Measurements from ENCODE around the gene DAD1.

The DAD1 gene

DNA sequence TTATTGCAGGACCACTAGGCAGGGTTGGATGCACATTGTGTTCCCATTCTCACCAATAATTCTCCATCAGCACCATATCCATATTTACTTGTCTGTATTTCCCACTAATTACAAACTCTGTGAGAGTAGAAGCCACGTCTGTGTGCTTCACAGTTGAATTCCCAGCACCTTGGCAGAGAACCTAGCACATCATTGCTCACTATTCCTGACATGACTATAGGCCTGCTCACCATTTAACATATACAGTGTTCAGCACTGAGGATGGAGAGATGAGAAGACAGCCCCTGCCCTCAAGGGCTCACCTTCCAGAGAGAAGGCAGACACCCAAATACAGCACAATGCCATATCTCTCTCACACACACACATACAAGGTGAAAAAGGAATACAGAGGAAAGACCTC lies 5.0 kb downstream of the DAD1 start:
- Histone ChIP-seq H3K4me1 (ENCODE audit: control insufficient read depth in 1 of 2, insufficient read depth in 2 of 2, low read length in 2 of 2) (peaks cover 14 to 25% of the 10 kb centered on the region in 2 donors), H3K36me3 (ENCODE audit: control insufficient read depth in 1 of 2, insufficient read depth in 2 of 2, low read length in 2 of 2) (no peaks in the 10 kb centered on the region), H3K27ac (ENCODE audit: low read length) (no peak overlapping the region), H3K27me3 (ENCODE audit: low read depth, low read length) (no peaks in the 10 kb centered on the region), H3K9me3 (ENCODE audit: control insufficient read depth in 1 of 2, low read length in 2 of 2) (no peaks in the 10 kb centered on the region), H3K4me3 (ENCODE audit: low read depth in 1 of 2, low read length in 2 of 2) (no peak overlapping the region)

DNA sequence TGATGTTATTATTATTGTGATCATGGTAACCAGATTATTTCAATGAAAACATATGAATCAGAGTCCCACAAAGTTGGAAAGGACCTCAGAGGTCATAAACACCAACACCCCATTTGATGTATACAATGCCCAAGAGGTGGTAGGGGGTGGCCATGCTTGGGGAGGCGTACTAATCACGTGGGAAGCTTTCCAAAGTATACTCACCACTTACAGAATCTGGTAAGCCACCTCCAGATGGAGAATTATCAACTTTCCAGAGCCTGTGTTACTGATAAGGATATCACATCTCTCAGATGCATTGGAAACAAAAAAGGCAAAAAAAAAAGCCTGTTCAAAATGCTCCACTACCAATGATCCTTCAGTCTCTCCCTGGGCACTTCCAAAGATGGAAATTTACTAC lies 8.4 kb downstream of the DAD1 start:
- no peak overlapping the region for H3K27ac ChIP-seq (ENCODE audit: low read length)
- H3K9me3 ChIP-seq (ENCODE audit: control insufficient read depth in 1 of 2, low read length in 2 of 2): no peaks in the 10 kb centered on the region
- no peaks in the 10 kb centered on the region for H3K27me3 ChIP-seq (ENCODE audit: low read depth, low read length)
- H3K36me3 ChIP-seq (ENCODE audit: control insufficient read depth in 1 of 2, insufficient read depth in 2 of 2, low read length in 2 of 2): no peaks in the 10 kb centered on the region
- H3K4me3 ChIP-seq (ENCODE audit: low read depth in 1 of 2, low read length in 2 of 2): no peak overlapping the region
- peaks cover 0 to 4% of the 10 kb centered on the region in 2 donors for H3K4me1 ChIP-seq (ENCODE audit: control insufficient read depth in 1 of 2, insufficient read depth in 2 of 2, low read length in 2 of 2)

DNA sequence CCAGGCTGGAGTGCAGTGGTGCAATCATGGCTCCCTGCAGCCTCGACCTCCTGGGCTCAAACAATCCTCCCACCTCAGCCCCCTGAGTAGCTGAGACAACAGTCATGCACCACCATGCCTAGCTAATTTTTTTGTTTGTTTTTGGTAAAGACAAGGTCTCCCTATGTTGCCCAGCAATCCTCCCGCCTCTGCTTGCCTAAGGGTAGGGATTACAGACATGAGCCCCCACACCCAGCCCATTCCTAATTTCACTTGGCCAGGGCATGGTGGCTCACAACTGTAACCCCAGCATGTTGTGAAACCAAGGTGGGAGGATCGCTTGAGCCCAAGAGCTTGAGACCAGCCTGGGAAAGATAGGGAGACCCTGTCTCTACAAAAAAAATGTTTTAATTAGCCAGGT lies 9.1 kb downstream of the DAD1 start:
- Histone ChIP-seq H3K27ac (ENCODE audit: low read length) (no peak overlapping the region), H3K27me3 (ENCODE audit: low read depth, low read length) (no peaks in the 10 kb centered on the region), H3K9me3 (ENCODE audit: control insufficient read depth in 1 of 2, low read length in 2 of 2) (no peaks in the 10 kb centered on the region), H3K4me1 (ENCODE audit: control insufficient read depth in 1 of 2, insufficient read depth in 2 of 2, low read length in 2 of 2) (no peaks in the 10 kb centered on the region), H3K4me3 (ENCODE audit: low read depth in 1 of 2, low read length in 2 of 2) (no peak overlapping the region), H3K36me3 (ENCODE audit: control insufficient read depth in 1 of 2, insufficient read depth in 2 of 2, low read length in 2 of 2) (peaks cover 1% of the 10 kb centered on the region in 2 donors)

DNA sequence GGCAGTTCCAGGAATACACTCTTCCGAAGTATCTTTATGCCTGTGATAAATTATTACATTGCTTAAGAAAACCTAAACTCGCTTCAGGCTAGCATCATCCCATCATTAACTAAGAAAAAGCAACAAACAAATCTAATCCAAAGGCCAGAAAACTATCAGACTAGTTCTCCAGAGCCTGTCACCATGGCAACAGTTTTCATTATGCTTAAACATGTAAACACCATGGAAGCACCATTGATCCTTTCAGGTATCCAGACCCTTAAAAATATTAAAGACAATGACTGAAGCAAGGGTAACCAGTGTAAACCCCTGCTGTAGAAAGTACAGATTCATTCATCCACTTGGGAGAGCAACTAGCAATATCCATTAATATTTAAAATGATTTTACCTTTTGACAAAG lies 9.8 kb downstream of the DAD1 start:
- Histone ChIP-seq H3K4me1 (ENCODE audit: control insufficient read depth in 1 of 2, insufficient read depth in 2 of 2, low read length in 2 of 2) (no peaks in the 10 kb centered on the region), H3K27me3 (ENCODE audit: low read depth, low read length) (no peaks in the 10 kb centered on the region), H3K4me3 (ENCODE audit: low read depth in 1 of 2, low read length in 2 of 2) (no peak overlapping the region), H3K36me3 (ENCODE audit: control insufficient read depth in 1 of 2, insufficient read depth in 2 of 2, low read length in 2 of 2) (peaks cover 8% of the 10 kb centered on the region in 2 donors), H3K27ac (ENCODE audit: low read length) (no peak overlapping the region), H3K9me3 (ENCODE audit: control insufficient read depth in 1 of 2, low read length in 2 of 2) (no peaks in the 10 kb centered on the region)

DNA sequence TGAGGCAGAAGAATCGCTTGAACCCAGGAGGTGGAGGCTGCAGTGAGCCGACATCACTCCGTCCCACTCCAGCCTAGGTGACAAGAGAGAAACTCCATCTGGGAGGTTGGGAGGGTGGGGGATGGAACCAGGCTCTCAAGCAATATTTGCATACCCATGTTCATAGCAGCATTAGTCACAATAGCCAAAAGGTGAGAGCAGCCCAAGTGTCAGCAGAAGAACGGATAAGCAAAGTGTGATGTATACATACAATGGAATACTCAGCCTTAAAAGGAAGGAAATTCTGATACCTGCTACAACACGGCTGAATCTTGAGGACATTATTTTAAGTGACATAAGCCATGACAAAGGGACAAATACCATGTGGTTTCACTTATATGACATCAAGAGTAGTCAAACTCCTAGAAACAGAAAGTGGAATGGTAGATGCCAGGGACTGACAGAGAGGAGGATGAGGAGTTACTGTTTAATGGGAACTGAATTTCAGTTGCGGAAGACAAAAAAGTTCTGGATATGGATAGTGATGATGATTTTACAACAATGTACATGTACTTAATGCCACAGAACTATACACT lies 11.6 kb downstream of the DAD1 start:
- Histone ChIP-seq H3K4me1 (ENCODE audit: control insufficient read depth in 1 of 2, insufficient read depth in 2 of 2, low read length in 2 of 2) (no peaks in the 10 kb centered on the region), H3K36me3 (ENCODE audit: control insufficient read depth in 1 of 2, insufficient read depth in 2 of 2, low read length in 2 of 2) (peaks cover 14 to 22% of the 10 kb centered on the region in 2 donors), H3K9me3 (ENCODE audit: control insufficient read depth in 1 of 2, low read length in 2 of 2) (no peaks in the 10 kb centered on the region), H3K4me3 (ENCODE audit: low read depth in 1 of 2, low read length in 2 of 2) (no peak overlapping the region), H3K27me3 (ENCODE audit: low read depth, low read length) (no peaks in the 10 kb centered on the region), H3K27ac (ENCODE audit: low read length) (no peak overlapping the region)

DNA sequence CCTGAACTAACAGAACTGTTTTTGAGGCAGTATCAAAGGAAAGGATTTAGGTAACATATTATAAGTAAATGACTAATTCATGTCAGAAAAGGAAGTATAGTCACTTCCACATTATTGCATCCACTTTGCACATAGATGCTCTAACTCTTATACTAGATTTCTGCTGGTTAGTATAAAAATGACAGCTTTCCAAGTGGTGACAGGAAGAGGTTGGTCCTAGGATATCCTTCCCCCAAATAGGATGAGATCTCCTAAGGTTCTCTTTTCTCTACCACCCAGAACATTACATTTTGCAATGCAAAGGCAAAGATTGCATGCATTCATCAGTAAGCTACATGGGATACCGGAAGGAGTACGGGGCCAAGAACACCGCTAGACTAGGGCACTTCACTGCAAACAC lies 15.2 kb downstream of the DAD1 start:
- Histone ChIP-seq H3K9me3 (ENCODE audit: control insufficient read depth in 1 of 2, low read length in 2 of 2) (no peaks in the 10 kb centered on the region), H3K36me3 (ENCODE audit: control insufficient read depth in 1 of 2, insufficient read depth in 2 of 2, low read length in 2 of 2) (peaks cover 27 to 28% of the 10 kb centered on the region in 2 donors), H3K27me3 (ENCODE audit: low read depth, low read length) (no peaks in the 10 kb centered on the region), H3K4me1 (ENCODE audit: control insufficient read depth in 1 of 2, insufficient read depth in 2 of 2, low read length in 2 of 2) (peaks cover 0 to 5% of the 10 kb centered on the region in 2 donors), H3K27ac (ENCODE audit: low read length) (no peak overlapping the region), H3K4me3 (ENCODE audit: low read depth in 1 of 2, low read length in 2 of 2) (no peak overlapping the region)

DNA sequence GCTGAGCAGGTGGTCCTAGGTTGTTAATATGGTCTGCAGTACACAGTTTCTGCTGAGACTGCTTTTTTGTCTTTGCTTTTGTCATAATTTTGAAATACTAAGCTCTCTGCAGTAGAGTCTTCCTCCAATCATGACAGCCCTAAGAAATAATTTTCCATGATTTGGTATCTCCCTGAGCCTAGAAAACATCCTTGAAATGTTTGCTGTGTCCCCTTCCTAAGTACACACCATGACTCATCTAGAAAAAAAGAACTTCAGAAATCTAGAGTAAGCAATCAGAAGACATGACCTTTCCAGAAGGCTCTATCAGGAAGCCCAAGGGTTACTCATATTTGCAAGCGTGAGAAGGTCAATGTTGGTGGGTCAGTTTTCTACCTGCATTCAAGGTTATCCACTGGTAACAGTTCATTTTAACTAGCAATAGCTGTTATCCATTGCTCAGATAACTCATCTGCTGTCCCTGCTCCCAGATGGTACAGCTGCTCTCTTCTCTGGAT lies 16.4 kb downstream of the DAD1 start:
- Histone ChIP-seq H3K27me3 (ENCODE audit: low read depth, low read length) (no peaks in the 10 kb centered on the region), H3K4me1 (ENCODE audit: control insufficient read depth in 1 of 2, insufficient read depth in 2 of 2, low read length in 2 of 2) (peaks cover 0 to 5% of the 10 kb centered on the region in 2 donors), H3K36me3 (ENCODE audit: control insufficient read depth in 1 of 2, insufficient read depth in 2 of 2, low read length in 2 of 2) (peaks cover 27 to 28% of the 10 kb centered on the region in 2 donors), H3K4me3 (ENCODE audit: low read depth in 1 of 2, low read length in 2 of 2) (no peak overlapping the region), H3K27ac (ENCODE audit: low read length) (no peak overlapping the region), H3K9me3 (ENCODE audit: control insufficient read depth in 1 of 2, low read length in 2 of 2) (no peaks in the 10 kb centered on the region)

DNA sequence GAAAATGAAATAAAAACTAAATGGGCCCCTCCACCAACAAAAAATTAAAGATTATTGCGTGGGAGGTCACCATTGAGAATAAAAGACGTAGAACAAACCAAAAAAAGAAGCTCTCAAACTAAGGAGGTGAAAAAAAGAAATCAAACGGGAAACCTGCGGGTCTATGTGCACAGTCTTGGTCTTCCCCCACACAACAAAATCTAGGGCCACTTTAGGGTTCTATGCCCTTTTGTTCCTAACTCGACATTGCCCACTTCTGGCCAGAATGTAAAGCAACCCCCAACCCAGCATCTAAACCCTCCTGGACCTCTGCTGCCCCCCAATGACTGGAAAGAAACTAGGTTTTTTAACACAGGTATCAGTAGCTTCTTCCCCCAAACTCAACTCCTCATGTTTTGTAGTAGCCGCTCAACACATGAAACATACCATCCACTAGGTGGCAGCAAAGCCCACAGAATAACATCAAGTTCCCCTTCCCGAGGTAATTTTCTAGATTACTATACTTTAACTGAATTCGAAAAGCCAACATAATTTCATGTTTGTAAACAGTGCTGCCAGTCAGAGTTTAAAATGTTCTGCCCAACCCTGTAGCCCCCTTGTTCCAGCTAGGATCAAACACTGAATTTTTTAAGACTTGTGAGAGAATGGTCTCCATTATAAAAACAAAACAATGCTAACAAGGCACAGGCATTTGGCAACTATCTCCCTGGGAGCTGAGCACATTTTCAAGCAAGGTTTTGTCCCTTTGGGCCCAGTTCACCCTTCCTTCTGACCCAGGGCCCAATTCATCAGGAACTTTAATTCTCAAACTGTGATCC lies 18.7 kb downstream of the DAD1 start:
- H3K9me3 ChIP-seq (ENCODE audit: control insufficient read depth in 1 of 2, low read length in 2 of 2): no peaks in the 10 kb centered on the region
- H3K27ac ChIP-seq (ENCODE audit: low read length): peak overlapping the region; percentile 20
- no peaks in the 10 kb centered on the region for H3K27me3 ChIP-seq (ENCODE audit: low read depth, low read length)
- H3K4me1 ChIP-seq (ENCODE audit: control insufficient read depth in 1 of 2, insufficient read depth in 2 of 2, low read length in 2 of 2): peaks cover 0 to 5% of the 10 kb centered on the region in 2 donors
- peaks cover 27 to 28% of the 10 kb centered on the region in 2 donors for H3K36me3 ChIP-seq (ENCODE audit: control insufficient read depth in 1 of 2, insufficient read depth in 2 of 2, low read length in 2 of 2)
- H3K4me3 ChIP-seq (ENCODE audit: low read depth in 1 of 2, low read length in 2 of 2): no peak overlapping the region

DNA sequence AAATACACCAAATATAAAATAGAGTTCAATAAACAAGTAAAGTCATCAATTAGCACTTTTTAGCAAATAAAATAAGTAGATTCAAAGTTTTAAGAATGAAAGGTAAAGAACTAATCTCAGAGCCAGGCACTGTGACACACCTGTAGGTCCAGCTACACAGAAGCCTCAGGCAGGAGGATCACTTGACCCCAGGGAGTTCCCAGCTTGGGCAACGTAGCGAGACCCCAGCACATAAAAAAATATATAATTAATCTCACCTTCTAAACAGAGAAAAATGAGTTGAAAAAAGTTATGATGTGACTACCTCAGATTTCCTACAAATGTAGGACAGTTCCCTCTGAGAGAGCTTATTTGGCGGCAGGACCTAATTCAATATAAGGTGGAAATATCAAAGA lies 19.3 kb downstream of the DAD1 start:
- H3K27me3 ChIP-seq (ENCODE audit: low read depth, low read length): no peaks in the 10 kb centered on the region
- H3K36me3 ChIP-seq (ENCODE audit: control insufficient read depth in 1 of 2, insufficient read depth in 2 of 2, low read length in 2 of 2): peaks cover 25 to 30% of the 10 kb centered on the region in 2 donors
- H3K27ac ChIP-seq (ENCODE audit: low read length): peak overlapping the region; percentile 20
- no peaks in the 10 kb centered on the region for H3K9me3 ChIP-seq (ENCODE audit: control insufficient read depth in 1 of 2, low read length in 2 of 2)
- H3K4me1 ChIP-seq (ENCODE audit: control insufficient read depth in 1 of 2, insufficient read depth in 2 of 2, low read length in 2 of 2): peaks cover 0 to 5% of the 10 kb centered on the region in 2 donors
- H3K4me3 ChIP-seq (ENCODE audit: low read depth in 1 of 2, low read length in 2 of 2): no peak overlapping the region

DNA sequence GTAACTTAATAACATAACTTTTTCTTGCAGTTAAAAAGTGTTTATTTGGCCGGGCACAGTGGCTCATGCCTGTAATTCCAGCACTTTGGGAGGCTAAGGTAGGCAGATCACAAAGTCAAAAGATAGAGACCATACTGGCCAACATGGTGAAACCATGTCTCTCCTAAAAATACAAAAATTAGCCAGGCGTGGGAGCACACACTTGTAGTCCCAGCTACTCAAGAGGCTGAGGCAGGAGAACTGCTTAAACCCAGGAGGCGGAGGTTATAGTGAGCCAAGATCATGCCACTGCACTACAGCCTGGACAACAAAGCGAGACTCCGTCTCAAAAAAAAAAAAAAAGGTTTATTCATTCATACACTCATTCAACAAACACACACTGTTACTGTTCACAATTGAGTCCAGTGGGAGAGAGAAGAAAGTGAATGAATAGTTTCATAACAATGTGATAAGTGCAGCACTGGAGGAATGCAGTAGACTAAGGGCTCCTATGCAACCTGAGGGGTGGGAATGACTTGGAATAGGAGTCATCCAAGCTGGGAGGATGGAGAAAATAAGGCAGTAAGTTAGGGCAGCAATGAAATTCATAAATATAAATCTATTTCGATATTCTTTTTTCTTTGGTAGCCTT lies 19.8 kb downstream of the DAD1 start:
- H3K4me3 ChIP-seq (ENCODE audit: low read depth in 1 of 2, low read length in 2 of 2): no peak overlapping the region
- peaks cover 20 to 30% of the 10 kb centered on the region in 2 donors for H3K36me3 ChIP-seq (ENCODE audit: control insufficient read depth in 1 of 2, insufficient read depth in 2 of 2, low read length in 2 of 2)
- no peaks in the 10 kb centered on the region for H3K27me3 ChIP-seq (ENCODE audit: low read depth, low read length)
- H3K9me3 ChIP-seq (ENCODE audit: control insufficient read depth in 1 of 2, low read length in 2 of 2): no peaks in the 10 kb centered on the region
- peak overlapping the region; percentile 20 for H3K27ac ChIP-seq (ENCODE audit: low read length)
- peaks cover 0 to 5% of the 10 kb centered on the region in 2 donors for H3K4me1 ChIP-seq (ENCODE audit: control insufficient read depth in 1 of 2, insufficient read depth in 2 of 2, low read length in 2 of 2)

DNA sequence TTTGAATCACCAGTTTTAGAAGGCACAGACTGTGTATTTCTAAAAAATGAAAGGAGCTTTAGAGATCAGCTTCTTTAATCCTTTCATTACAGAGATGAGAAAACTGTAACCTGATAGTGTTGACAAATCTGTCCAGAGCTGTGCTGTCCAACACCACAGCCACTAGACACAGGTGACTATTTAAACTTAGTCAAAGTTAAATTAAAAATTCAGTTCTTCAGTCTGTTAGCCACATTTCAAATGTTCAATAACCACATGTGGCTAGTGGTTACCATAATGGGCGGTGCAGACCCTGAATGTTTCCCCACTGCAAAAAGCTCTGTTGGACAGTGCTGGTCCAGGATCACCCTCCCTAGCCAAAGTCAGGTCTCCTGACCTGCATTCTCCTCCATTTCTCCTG lies 21.6 kb downstream of the DAD1 start:
- H3K4me3 ChIP-seq (ENCODE audit: low read depth in 1 of 2, low read length in 2 of 2): no peak overlapping the region
- no peaks in the 10 kb centered on the region for H3K9me3 ChIP-seq (ENCODE audit: control insufficient read depth in 1 of 2, low read length in 2 of 2)
- no peaks in the 10 kb centered on the region for H3K27me3 ChIP-seq (ENCODE audit: low read depth, low read length)
- peak overlapping the region; percentile 33 for H3K27ac ChIP-seq (ENCODE audit: low read length)
- H3K36me3 ChIP-seq (ENCODE audit: control insufficient read depth in 1 of 2, insufficient read depth in 2 of 2, low read length in 2 of 2): peaks cover 5 to 31% of the 10 kb centered on the region in 2 donors
- peaks cover 4 to 5% of the 10 kb centered on the region in 2 donors for H3K4me1 ChIP-seq (ENCODE audit: control insufficient read depth in 1 of 2, insufficient read depth in 2 of 2, low read length in 2 of 2)
